GM18907 (cell line): ENCODE measurements around the gene CDCA8.

Source experiments
- ATAC-seq: cut with Tn5 transposase; IDR thresholded peaks from one replicate; pipeline ENCODE4 v1.9.1; 2021; ENCODE audit warnings: mild to moderate bottlenecking, moderate library complexity; ENCODE audit not compliant: unreplicated experiment

Gene CDCA8

GRCh38 chr1:37714689-37715088 lies 22.4 kb downstream of the CDCA8 start:
- ATAC-seq: no peak

GRCh38 chr1:37716321-37716720 lies 24.0 kb downstream of the CDCA8 start:
- ATAC-seq: no peak

GRCh38 chr1:37717631-37718030 lies 25.3 kb downstream of the CDCA8 start:
- ATAC-seq: no peak

GRCh38 chr1:37718181-37718900 lies 26.0 kb downstream of the CDCA8 start:
- no peak for ATAC-seq

GRCh38 chr1:37718901-37719571 lies 26.7 kb downstream of the CDCA8 start:
- ATAC-seq: no peak

- no peak for ATAC-seq
Measured at GRCh38 chr1:37719572-37720195, 27.4 kb downstream of the CDCA8 start.

GRCh38 chr1:37720231-37721130 lies 28.2 kb downstream of the CDCA8 start:
- ATAC-seq: no peak

- ATAC-seq: no peak
Measured at GRCh38 chr1:37721565-37721964, 29.2 kb downstream of the CDCA8 start.

GRCh38 chr1:37722181-37723071 lies 30.1 kb downstream of the CDCA8 start:
- no peak for ATAC-seq

GRCh38 chr1:37723072-37723389 lies 30.7 kb downstream of the CDCA8 start:
- ATAC-seq: no peak

GRCh38 chr1:37723390-37724078 lies 31.2 kb downstream of the CDCA8 start:
- no peak for ATAC-seq

GRCh38 chr1:37724575-37724974 lies 32.3 kb downstream of the CDCA8 start:
- no peak for ATAC-seq

GRCh38 chr1:37725851-37726613 lies 33.7 kb downstream of the CDCA8 start:
- no peak for ATAC-seq

GRCh38 chr1:37726751-37727585 lies 34.7 kb downstream of the CDCA8 start:
- ATAC-seq: no peak

GRCh38 chr1:37728416-37728815 lies 36.1 kb downstream of the CDCA8 start:
- ATAC-seq: no peak

- no peak for ATAC-seq
Measured at GRCh38 chr1:37730376-37730775, 38.1 kb downstream of the CDCA8 start.

- no peak for ATAC-seq
Measured at GRCh38 chr1:37731312-37732019, 39.1 kb downstream of the CDCA8 start.
